OCI-LY1 (cell line): Measurements from ENCODE around the gene NAT14.

Experiments used
- H2AFZ ChIP-seq: fragments of 200-600 bp; sonication (generic), shearing (Covaris generic); 2 replicates; pipeline ENCODE4 v1.6.0; 2014; ENCODE audit warnings: antibody characterized with exemption, mild to moderate bottlenecking, low read length
- H3F3A ChIP-seq: fragments of 200-600 bp; sonication (generic), shearing (Covaris generic); 2 replicates; pipeline ENCODE4 v1.6.0; 2014; ENCODE audit warnings: mild to moderate bottlenecking, antibody characterized with exemption, low read length, moderate library complexity; ENCODE audit not compliant: insufficient read depth
- H3K27ac ChIP-seq: fragments of 200-600 bp; sonication (generic); 2 replicates; pipeline ENCODE4 v1.5.1; 2014; ENCODE audit warnings: low read length, mixed run types, mild to moderate bottlenecking, low read depth; ENCODE audit not compliant: poor library complexity, severe bottlenecking
- H3K27me3 ChIP-seq: fragments of 200-600 bp; sonication (generic); 2 replicates; pipeline ENCODE4 v1.6.0; 2014; ENCODE audit warnings: antibody characterized with exemption, mild to moderate bottlenecking, low read length, moderate library complexity; ENCODE audit not compliant: insufficient read depth
- H3K36me3 ChIP-seq: fragments of 200-600 bp; sonication (generic); 2 replicates; pipeline ENCODE4 v1.6.1; 2014; ENCODE audit warnings: mild to moderate bottlenecking, antibody characterized with exemption, low read length, moderate library complexity, mixed read lengths; ENCODE audit not compliant: insufficient read depth
- H3K4me1 ChIP-seq: fragments of 200-600 bp; sonication (generic); 2 replicates; pipeline ENCODE4 v1.5.1; 2014; ENCODE audit warnings: mild to moderate bottlenecking, low read length, moderate library complexity; ENCODE audit not compliant: insufficient read depth, severe bottlenecking
- H3K4me2 ChIP-seq: fragments of 200-600 bp; sonication (generic), shearing (Covaris generic); 2 replicates; pipeline ENCODE4 v1.6.1; 2014; ENCODE audit warnings: low read length
- H3K4me3 ChIP-seq: fragments of 200-600 bp; sonication (generic); 2 replicates; pipeline ENCODE4 v1.5.1; 2014; ENCODE audit warnings: low read length, low read depth, mild to moderate bottlenecking, mixed read lengths; ENCODE audit not compliant: poor library complexity, severe bottlenecking
- H3K79me2 ChIP-seq: fragments of 200-600 bp; shearing (Covaris generic); 2 replicates; pipeline ENCODE4 v1.6.1; 2016; ENCODE audit warnings: mixed run types, low read length, mixed read lengths; ENCODE audit not compliant: insufficient read depth
- H3K9ac ChIP-seq: fragments of 200-600 bp; sonication (generic), shearing (Covaris generic); 2 replicates; pipeline ENCODE4 v1.6.1; 2014; ENCODE audit warnings: mild to moderate bottlenecking, low read length, mixed read lengths
- H3K9me2 ChIP-seq: fragments of 200-600 bp; sonication (generic), shearing (Covaris generic); 2 replicates; pipeline ENCODE4 v1.6.1; 2014; ENCODE audit warnings: low read depth, mild to moderate bottlenecking, low read length, mixed read lengths
- H3K9me3 ChIP-seq: fragments of 200-600 bp; shearing (Covaris generic); 2 replicates; pipeline ENCODE4 v1.6.1; 2014; ENCODE audit warnings: low read length, mixed read lengths
- H4K20me1 ChIP-seq: fragments of 200-600 bp; sonication (generic), shearing (Covaris generic); 2 replicates; pipeline ENCODE4 v1.6.0; 2016; ENCODE audit warnings: mild to moderate bottlenecking, low read length; ENCODE audit not compliant: insufficient read depth
- CTCF ChIP-seq: fragments of 200-600 bp; sonication (generic), shearing (Covaris generic); IDR thresholded peaks from 2 replicates; pipeline ENCODE4 v1.5.1; 2017; ENCODE audit warnings: mild to moderate bottlenecking, antibody characterized with exemption, low read length, moderate library complexity, mixed read lengths
- EZH2 ChIP-seq: fragments of 200-600 bp; sonication (generic), shearing (Covaris generic); IDR thresholded peaks from 2 replicates; pipeline ENCODE4 v1.8.0; 2017; ENCODE audit warnings: borderline replicate concordance, mixed run types, mild to moderate bottlenecking, antibody characterized with exemption, low read length, moderate library complexity, mixed read lengths

The NAT14 gene

GRCh38 chr19:55481148-55481793, 3.7 kb upstream of the NAT14 start:
- no peak for TF ChIP-seq EZH2
- no peak for TF ChIP-seq CTCF
- H3K27me3 ChIP-seq: no peaks in the 10 kb centered on the region
- no peak overlapping the region for H3K27ac ChIP-seq
- no peak overlapping the region for H3K4me2 ChIP-seq
- H3K9ac ChIP-seq: no peak overlapping the region
- no peak overlapping the region for H2AFZ ChIP-seq
- H3K9me2 ChIP-seq: no peaks in the 10 kb centered on the region
- no peaks in the 10 kb centered on the region for H4K20me1 ChIP-seq
- H3K4me3 ChIP-seq: no peak overlapping the region
- H3K9me3 ChIP-seq: no peaks in the 10 kb centered on the region
- no peaks in the 10 kb centered on the region; the same call in 1 of the 2 replicates for H3K36me3 ChIP-seq
- H3F3A ChIP-seq: no peaks in the 10 kb centered on the region
- peaks cover 29% of the 10 kb centered on the region for H3K4me1 ChIP-seq
- no peaks in the 10 kb centered on the region for H3K79me2 ChIP-seq

- Histone ChIP-seq H3K4me3 (no peak overlapping the region), H3K36me3 (no peaks in the 10 kb centered on the region; the same call in 1 of the 2 replicates), H3K79me2 (no peaks in the 10 kb centered on the region), H3K27me3 (no peaks in the 10 kb centered on the region), H4K20me1 (no peaks in the 10 kb centered on the region), H3K4me2 (no peak overlapping the region), H2AFZ (no peak overlapping the region), H3F3A (no peaks in the 10 kb centered on the region), H3K9me2 (no peaks in the 10 kb centered on the region), H3K4me1 (peaks cover 29% of the 10 kb centered on the region), H3K9ac (no peak overlapping the region), H3K9me3 (no peaks in the 10 kb centered on the region), H3K27ac (no peak overlapping the region)
- TF ChIP-seq EZH2 (no peak), CTCF (no peak)
Measured at GRCh38 chr19:55481794-55482155, 3.2 kb upstream of the NAT14 start.

GRCh38 chr19:55482156-55482961, 2.6 kb upstream of the NAT14 start:
- Histone ChIP-seq H2AFZ (no peak overlapping the region), H3K27me3 (no peaks in the 10 kb centered on the region), H3K9ac (no peak overlapping the region), H3K9me3 (no peaks in the 10 kb centered on the region), H3K36me3 (no peaks in the 10 kb centered on the region; the same call in 1 of the 2 replicates), H4K20me1 (no peaks in the 10 kb centered on the region), H3K4me2 (no peak overlapping the region), H3K27ac (no peak overlapping the region), H3K4me3 (no peak overlapping the region), H3K79me2 (no peaks in the 10 kb centered on the region), H3K4me1 (peaks cover 28% of the 10 kb centered on the region), H3K9me2 (no peaks in the 10 kb centered on the region), H3F3A (no peaks in the 10 kb centered on the region)
- TF ChIP-seq CTCF (no peak), EZH2 (no peak)
